Myocyte (in vitro differentiated cells): ENCODE measurements around the gene ALDOA. TPM values are rescaled to one million over a fixed set of nuclear protein-coding genes. Genes with fewer than 3 reads are reported as not detected.

Source experiments
- DNase-seq: peaks from one replicate; pipeline ENCODE4 v3.0.0-alpha.2; 2012; ENCODE audit warnings: low read depth
- total RNA-seq: library from RNA; depleted of rRNA; stranded (reverse); fragments of >200 nt; gene quantifications from 2 replicates; pipeline ENCODE4 v1.2.3, GENCODE V29; 2014

ALDOA gene
- total RNA-seq, 1 donor from 2014 or later, result 3,693 TPM

- peak; percentile 36 for DNase-seq
Measured at GRCh38 chr16:30068750-30069610, 3.4 kb downstream of the ALDOA start.

GRCh38 chr16:30069611-30070462 is 4.3 kb downstream of the ALDOA start:
- no peak for DNase-seq

GRCh38 chr16:30070490-30070889 is 4.9 kb downstream of the ALDOA start:
- DNase-seq, result no peak

- peak; percentile 91 for DNase-seq
Measured at GRCh38 chr16:30075503-30076275, 10.1 kb downstream of the ALDOA start, which contains the start of gene PPP4C. Gene PPP4C (plus strand): TSS chr16:30075994. CDS start chr16:30076378, 384 bp downstream.

GRCh38 chr16:30076276-30076791 is 10.8 kb downstream of the ALDOA start:
- DNase-seq, result no peak

- DNase-seq, result peak; percentile 23
Measured at GRCh38 chr16:30077656-30078055, 12.1 kb downstream of the ALDOA start.

GRCh38 chr16:30078744-30079143 is 13.2 kb downstream of the ALDOA start:
- no peak for DNase-seq

GRCh38 chr16:30079480-30079879 is 13.9 kb downstream of the ALDOA start:
- DNase-seq, result no peak

GRCh38 chr16:30082545-30083090 is 17.1 kb downstream of the ALDOA start:
- DNase-seq, result no peak

- no peak for DNase-seq
Measured at GRCh38 chr16:30083216-30084055, 17.9 kb downstream of the ALDOA start.

GRCh38 chr16:30084096-30084815 is 18.7 kb downstream of the ALDOA start:
- DNase-seq, result no peak

GRCh38 chr16:30084816-30085159 is 19.2 kb downstream of the ALDOA start:
- no peak for DNase-seq

GRCh38 chr16:30085247-30085646 is 19.7 kb downstream of the ALDOA start:
- DNase-seq, result no peak

GRCh38 chr16:30085820-30086219 is 20.3 kb downstream of the ALDOA start:
- no peak for DNase-seq

- DNase-seq, result no peak
Measured at GRCh38 chr16:30086291-30087140, 21.0 kb downstream of the ALDOA start.

- no peak for DNase-seq
Measured at GRCh38 chr16:30087181-30087898, 21.8 kb downstream of the ALDOA start.

- no peak for DNase-seq
Measured at GRCh38 chr16:30088237-30088831, 22.8 kb downstream of the ALDOA start.
